Measurements from ENCODE around the gene RANBP10.
A peak's percentile ranks its signal among the peaks of the same experiment; 100 is the strongest.

The RANBP10 gene

DNA sequence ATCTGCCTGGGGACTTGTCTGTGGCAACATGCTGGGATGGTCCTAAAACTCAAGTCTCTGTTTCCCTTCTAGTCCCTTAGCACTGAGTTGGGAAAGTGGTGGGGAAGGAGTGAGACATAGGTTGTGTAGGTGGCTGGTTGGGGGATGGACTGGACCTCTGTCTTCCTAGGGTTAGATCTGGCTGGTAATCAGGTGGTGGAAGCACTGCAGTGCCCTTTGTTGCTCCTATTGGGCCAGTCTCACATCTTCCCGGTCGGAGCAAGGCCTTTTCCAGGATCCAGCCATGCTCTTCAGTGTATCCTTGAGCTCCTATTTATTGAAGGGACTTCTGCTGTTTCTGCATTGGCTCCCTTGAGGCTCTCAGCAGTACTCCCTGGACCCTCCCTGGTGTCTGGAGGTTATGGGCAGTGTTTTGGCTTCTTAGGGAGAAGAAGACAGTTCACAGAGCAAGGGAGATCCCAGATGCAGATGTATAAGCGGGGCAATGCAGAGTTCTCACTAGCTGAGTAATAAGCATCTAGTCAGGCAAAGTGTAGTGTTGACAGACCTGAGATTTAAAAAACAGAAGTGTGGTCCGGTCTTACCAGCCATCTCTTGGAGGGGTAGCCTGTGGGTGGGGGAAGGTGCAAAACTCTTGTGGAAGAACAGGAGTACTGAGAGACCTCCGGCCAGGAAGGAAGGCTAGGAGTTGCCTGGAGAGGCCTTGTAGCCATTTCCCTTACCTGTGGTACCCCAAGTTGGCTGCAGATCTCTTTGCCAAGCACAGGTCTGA lies 39.1 kb upstream of the RANBP10 start:
- H3K27ac ChIP-seq = peak overlapping the region; percentile 91
- TF ChIP-seq, protein P1, sequence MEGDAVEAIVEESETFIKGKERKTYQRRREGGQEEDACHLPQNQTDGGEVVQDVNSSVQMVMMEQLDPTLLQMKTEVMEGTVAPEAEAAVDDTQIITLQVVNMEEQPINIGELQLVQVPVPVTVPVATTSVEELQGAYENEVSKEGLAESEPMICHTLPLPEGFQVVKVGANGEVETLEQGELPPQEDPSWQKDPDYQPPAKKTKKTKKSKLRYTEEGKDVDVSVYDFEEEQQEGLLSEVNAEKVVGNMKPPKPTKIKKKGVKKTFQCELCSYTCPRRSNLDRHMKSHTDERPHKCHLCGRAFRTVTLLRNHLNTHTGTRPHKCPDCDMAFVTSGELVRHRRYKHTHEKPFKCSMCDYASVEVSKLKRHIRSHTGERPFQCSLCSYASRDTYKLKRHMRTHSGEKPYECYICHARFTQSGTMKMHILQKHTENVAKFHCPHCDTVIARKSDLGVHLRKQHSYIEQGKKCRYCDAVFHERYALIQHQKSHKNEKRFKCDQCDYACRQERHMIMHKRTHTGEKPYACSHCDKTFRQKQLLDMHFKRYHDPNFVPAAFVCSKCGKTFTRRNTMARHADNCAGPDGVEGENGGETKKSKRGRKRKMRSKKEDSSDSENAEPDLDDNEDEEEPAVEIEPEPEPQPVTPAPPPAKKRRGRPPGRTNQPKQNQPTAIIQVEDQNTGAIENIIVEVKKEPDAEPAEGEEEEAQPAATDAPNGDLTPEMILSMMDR (IDR thresholded peaks at IDR 0.05) = no peak
- TF ChIP-seq ZFX (IDR thresholded peaks at IDR 0.05; ENCODE audit: borderline replicate concordance) = no peak

DNA sequence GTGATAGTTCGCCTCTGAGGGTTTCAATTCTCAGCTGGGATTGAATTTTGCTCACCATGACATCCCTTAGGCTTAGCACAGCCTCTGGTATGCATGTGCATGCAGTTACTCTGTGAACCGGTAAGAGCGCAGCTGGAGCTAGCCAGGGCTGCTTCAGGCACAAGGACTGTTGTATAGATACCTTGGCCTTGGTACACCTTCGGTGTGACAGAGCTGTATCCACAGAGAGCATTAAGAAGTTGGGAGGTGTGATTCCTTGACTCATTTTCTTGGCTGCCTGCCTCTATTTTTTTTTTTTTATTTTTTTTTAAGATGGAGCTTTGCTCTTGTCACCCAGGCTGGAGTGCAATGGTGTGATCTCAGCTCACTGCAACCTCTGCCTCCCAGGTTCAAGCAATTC lies 38.1 kb upstream of the RANBP10 start:
- peak overlapping the region; percentile 91; the same call in 1 of the 2 replicates for H3K27ac ChIP-seq
- TF ChIP-seq, protein P1 (IDR thresholded peaks at IDR 0.05) = no peak
- no peak for TF ChIP-seq ZFX (IDR thresholded peaks at IDR 0.05; ENCODE audit: borderline replicate concordance)

DNA sequence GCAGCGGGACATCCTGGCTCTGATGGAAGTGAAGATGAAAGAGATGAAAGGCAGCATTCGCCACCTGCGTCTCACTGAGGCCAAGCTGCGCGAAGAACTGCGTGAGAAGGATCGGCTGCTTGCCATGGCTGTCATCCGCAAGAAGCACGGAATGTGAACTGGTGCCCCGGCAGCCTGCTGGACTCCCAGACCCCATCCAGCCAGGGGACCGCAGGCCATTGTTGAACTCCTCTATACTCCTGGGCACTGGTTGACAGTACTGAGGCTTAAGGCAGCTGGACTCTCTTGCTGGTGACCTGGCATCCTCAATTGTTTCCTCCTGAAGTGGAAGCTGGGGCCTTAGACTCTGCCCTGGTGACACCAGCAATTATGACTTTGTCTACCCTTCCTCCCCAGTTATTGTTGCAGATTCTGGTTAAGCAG lies 37.0 kb upstream of the RANBP10 start:
- peak overlapping the region; percentile 97 for H3K27ac ChIP-seq
- TF ChIP-seq, protein P1 (IDR thresholded peaks at IDR 0.05) = no peak
- TF ChIP-seq ZFX (IDR thresholded peaks at IDR 0.05; ENCODE audit: borderline replicate concordance) = no peak

DNA sequence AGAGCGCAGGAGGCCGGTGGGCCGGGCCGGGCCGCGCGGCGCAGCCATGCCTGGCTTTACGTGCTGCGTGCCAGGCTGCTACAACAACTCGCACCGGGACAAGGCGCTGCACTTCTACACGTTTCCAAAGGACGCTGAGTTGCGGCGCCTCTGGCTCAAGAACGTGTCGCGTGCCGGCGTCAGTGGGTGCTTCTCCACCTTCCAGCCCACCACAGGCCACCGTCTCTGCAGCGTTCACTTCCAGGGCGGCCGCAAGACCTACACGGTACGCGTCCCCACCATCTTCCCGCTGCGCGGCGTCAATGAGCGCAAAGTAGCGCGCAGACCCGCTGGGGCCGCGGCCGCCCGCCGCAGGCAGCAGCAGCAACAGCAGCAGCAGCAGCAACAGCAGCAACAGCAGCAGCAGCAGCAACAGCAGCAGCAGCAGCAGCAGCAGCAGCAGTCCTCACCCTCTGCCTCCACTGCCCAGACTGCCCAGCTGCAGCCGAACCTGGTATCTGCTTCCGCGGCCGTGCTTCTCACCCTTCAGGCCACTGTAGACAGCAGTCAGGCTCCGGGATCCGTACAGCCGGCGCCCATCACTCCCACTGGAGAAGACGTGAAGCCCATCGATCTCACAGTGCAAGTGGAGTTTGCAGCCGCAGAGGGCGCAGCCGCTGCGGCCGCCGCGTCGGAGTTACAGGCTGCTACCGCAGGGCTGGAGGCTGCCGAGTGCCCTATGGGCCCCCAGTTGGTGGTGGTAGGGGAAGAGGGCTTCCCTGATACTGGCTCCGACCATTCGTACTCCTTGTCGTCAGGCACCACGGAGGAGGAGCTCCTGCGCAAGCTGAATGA lies 36.4 kb upstream of the RANBP10 start:
- TF ChIP-seq, protein P1 (IDR thresholded peaks at IDR 0.05) = no peak
- TF ChIP-seq ZFX (IDR thresholded peaks at IDR 0.05; ENCODE audit: borderline replicate concordance) = no peak
- peak overlapping the region; percentile 97 for H3K27ac ChIP-seq

DNA sequence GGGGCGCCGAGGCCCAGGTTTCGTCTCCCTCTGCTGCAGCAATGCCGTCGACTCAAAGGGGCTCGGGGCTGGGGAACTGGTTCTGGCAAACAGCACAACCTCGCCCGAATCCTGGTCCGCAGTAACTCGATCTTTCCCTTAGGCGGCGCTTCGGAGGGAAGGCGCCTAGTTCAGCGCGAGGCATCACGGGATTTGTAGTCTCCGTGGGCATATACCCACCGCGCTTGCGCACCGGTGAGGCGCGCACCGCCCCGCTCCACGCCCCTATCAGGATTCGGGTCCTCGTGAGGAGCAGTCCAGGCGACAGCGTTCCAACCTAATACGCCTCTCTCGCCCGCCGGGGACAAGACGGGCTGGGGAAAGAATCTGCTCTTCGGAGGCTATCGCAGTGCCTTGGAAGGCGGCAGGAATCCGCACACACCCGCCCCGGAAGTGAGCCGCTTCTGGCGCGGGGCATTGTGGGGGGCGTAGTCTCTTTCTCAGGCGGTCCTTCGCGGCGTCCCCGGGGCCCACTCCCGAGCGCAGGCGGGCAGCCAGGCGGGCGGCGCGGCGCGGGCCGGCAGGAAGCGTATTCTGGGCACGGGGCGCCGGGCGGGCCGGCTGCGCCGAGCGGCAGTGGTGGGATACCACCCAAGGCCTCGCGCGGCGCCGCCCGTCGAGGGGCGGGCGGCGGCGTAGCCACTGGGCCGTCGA lies 35.6 kb upstream of the RANBP10 start, which contains the start of gene THAP11:
THAP11 (plus strand) TSS at position 505 of the 693 bp plus-strand sequence. CDS start 235 bp downstream, outside the sequence.
- TF ChIP-seq ZFX (IDR thresholded peaks at IDR 0.05; ENCODE audit: borderline replicate concordance) = no peak
- TF ChIP-seq, protein P1 (IDR thresholded peaks at IDR 0.05) = peak; percentile 91
- H3K27ac ChIP-seq = peak within 1 kb of the TSS; percentile 97

DNA sequence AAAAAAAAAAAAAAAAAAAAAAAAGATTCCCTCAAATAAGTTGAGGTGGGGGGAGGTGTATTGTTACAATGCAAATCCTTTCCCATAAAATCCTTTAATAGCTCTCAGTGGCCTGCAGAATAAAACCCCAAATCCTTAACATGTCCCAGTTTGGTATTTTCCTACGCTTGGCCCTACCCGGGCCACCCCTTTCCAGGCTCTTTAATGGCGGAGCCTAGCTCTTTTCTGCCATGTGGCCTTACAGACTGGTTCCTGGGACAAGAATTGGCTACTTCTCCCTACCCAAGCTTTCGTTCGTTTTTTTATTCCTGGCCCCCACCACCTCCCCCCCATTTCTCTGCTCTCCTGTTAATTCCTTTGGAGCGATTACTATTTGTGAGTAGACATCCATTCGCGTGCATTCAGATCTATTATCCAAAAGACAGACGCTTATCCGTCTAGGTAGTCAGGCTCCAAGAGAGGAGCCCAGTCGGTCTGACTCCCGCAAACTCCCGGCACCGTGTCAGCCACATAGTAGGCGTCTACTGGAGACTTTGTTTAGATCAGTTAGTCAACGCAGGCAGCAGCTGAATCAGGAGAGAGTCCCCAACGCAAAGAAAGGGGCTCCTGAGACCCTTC lies 34.9 kb upstream of the RANBP10 start:
- TF ChIP-seq, protein P1 (IDR thresholded peaks at IDR 0.05) = no peak
- no peak for TF ChIP-seq ZFX (IDR thresholded peaks at IDR 0.05; ENCODE audit: borderline replicate concordance)
- H3K27ac ChIP-seq = peak overlapping the region; percentile 97

Data from 22Rv1 (cell line).